HepG2 (cell line): Measurements from ENCODE around the gene FAM20A. TPM values are rescaled to one million over a fixed set of nuclear protein-coding genes. Genes with fewer than 3 reads are reported as not detected.

Source experiments
- ATAC-seq: fragments of 200-7000 bp; cut with Tn5 transposase; 3 replicates; pipeline ENCODE4 v1.9.1; 2020; ENCODE audit warnings: mild to moderate bottlenecking, moderate library complexity
- BruUV-seq: library from RNA; stranded (reverse); fragments of 400-500 nt; replicated peaks from 2 replicates; lab custom pipeline; 2021; lab: Mats Ljungman, UMichigan
- CTCF ChIA-PET: fragments of 300-600 bp; formaldehyde crosslinking; extraction: SDS; loops from one replicate; lab custom pipeline; 2021; ENCODE audit warnings: low total read pairs, inconsistent platforms, low intra/inter-chr PET ratio; lab: Yijun Ruan, JAX
- POLR2A ChIA-PET: fragments of 350-600 bp; sonication (Branson Sonifier 250); formaldehyde crosslinking; loops from one replicate; lab custom pipeline; 2020; ENCODE audit warnings: antibody characterized with exemption, inconsistent platforms; lab: Yijun Ruan, JAX
- DNase-seq: peaks from one replicate; pipeline ENCODE4 v3.0.0-alpha.2; 2015; ENCODE audit warnings: low spot score
- FAIRE-seq: peaks from 3 replicates; lab custom pipeline; 2011; peaks lifted over from hg19 to GRCh38; lab: Jason Lieb, UNC
- H2AFZ ChIP-seq: one replicate; pipeline ENCODE4 v1.6.1; 2011; ENCODE audit warnings: low read length, inconsistent platforms
- H3K27ac ChIP-seq: fragments of 300-600 bp; 3 replicates; pipeline ENCODE4 v1.8.0; 2011; ENCODE audit warnings: mixed run types, mild to moderate bottlenecking, mixed read lengths, low read length, inconsistent platforms; ENCODE audit not compliant: insufficient read depth; ENCODE audit errors: extremely low read length
- H3K27me3 ChIP-seq, 2 experiments: fragments of 200-600 bp in 1 of 2; 2 replicates in 1 of 2; 3 replicates in 1 of 2; pipeline versions ENCODE4 v1.6.0 to v1.8.0; 2011; ENCODE audit warnings: low read length in 2 of 2, mild to moderate bottlenecking in 2 of 2, moderate library complexity in 2 of 2, inconsistent platforms in 1 of 2; ENCODE audit not compliant: insufficient read depth in 2 of 2, control insufficient read depth in 1 of 2
- H3K36me3 ChIP-seq, 2 experiments: fragments of 200-600 bp in 1 of 2; replicated peaks in 1 of 2; 2 replicates in 1 of 2; 3 replicates in 1 of 2; pipeline versions ENCODE4 v1.5.1 to v1.8.0; 2011; ENCODE audit warnings: low read length in 2 of 2, inconsistent platforms in 1 of 2; ENCODE audit not compliant: insufficient read depth in 2 of 2, control insufficient read depth in 1 of 2
- H3K4me1 ChIP-seq: 2 replicates; pipeline ENCODE4 v1.5.1; 2012; ENCODE audit warnings: low read length, inconsistent platforms; ENCODE audit not compliant: insufficient read depth
- H3K4me2 ChIP-seq: 2 replicates; pipeline ENCODE4 v1.6.0; 2011; ENCODE audit warnings: low read depth, low read length, inconsistent platforms
- H3K4me3 ChIP-seq, 3 experiments: fragments of 200-600 bp in 1 of 3; sonication (generic), shearing (Covaris generic) in 1 of 3; replicated peaks in 1 of 3; 2 replicates each; pipeline ENCODE4 v1.5.1; 2011 to 2016; ENCODE audit warnings: low read length in 3 of 3, inconsistent platforms in 2 of 3, low read depth in 2 of 3, mild to moderate bottlenecking in 2 of 3, control low read depth in 1 of 3, mixed read lengths in 1 of 3; ENCODE audit not compliant: insufficient read depth in 1 of 3
- H3K79me2 ChIP-seq: one replicate; pipeline ENCODE4 v1.6.1; 2011; ENCODE audit warnings: low read length, inconsistent platforms; ENCODE audit not compliant: insufficient read depth
- H3K9ac ChIP-seq: 2 replicates; pipeline ENCODE4 v1.6.0; 2011; ENCODE audit warnings: mild to moderate bottlenecking, low read depth, low read length, inconsistent platforms; ENCODE audit not compliant: insufficient read depth
- H3K9me3 ChIP-seq: 2 replicates; pipeline ENCODE4 v1.5.1; 2012; ENCODE audit warnings: mild to moderate bottlenecking, low read length
- H4K20me1 ChIP-seq: 2 replicates; pipeline ENCODE4 v1.6.0; 2011; ENCODE audit warnings: inconsistent platforms, mild to moderate bottlenecking, low read length, moderate library complexity; ENCODE audit not compliant: insufficient read depth
- CREBL2 ChIP-seq: sonication (generic); formaldehyde crosslinking; IDR thresholded peaks from 2 replicates; pipeline ENCODE4 v1.8.1; 2023; ENCODE audit warnings: missing genetic modification reagents, mild to moderate bottlenecking, borderline replicate concordance
- DMTF1 ChIP-seq: sonication (generic); formaldehyde crosslinking; IDR thresholded peaks from 2 replicates; pipeline ENCODE4 v1.4.0; 2020; ENCODE audit warnings: mild to moderate bottlenecking, missing genetic modification reagents
- MAFK ChIP-seq, 2 experiments: IDR thresholded peaks in 1 of 2; conservative IDR thresholded peaks in 1 of 2; 2 replicates each; pipeline ENCODE4 v1.6.1; 2011; ENCODE audit warnings: improper control_type of control experiment in 2 of 2, low read length in 2 of 2
- MEF2D ChIP-seq: sonication (generic); formaldehyde crosslinking; IDR thresholded peaks from 2 replicates; pipeline ENCODE4 v1.5.1; 2020; ENCODE audit warnings: mild to moderate bottlenecking, missing genetic modification reagents
- POLR2A ChIP-seq, 2 experiments: IDR thresholded peaks; 2 replicates each; pipeline ENCODE4 v1.6.1; 2011; ENCODE audit warnings: low read depth in 2 of 2, low read length in 2 of 2, mild to moderate bottlenecking in 1 of 2, moderate library complexity in 1 of 2; ENCODE audit not compliant: insufficient read depth in 1 of 2
- ZFP37 ChIP-seq: sonication (generic); formaldehyde crosslinking; IDR thresholded peaks from 2 replicates; pipeline ENCODE4 v1.4.0; 2020; ENCODE audit warnings: missing genetic modification reagents, borderline replicate concordance
- ZMYM3 ChIP-seq: sonication (generic); formaldehyde crosslinking; IDR thresholded peaks from 2 replicates; pipeline ENCODE4 v1.5.1; 2020; ENCODE audit warnings: mild to moderate bottlenecking, missing genetic modification reagents
- ZNF180 ChIP-seq: sonication (generic); formaldehyde crosslinking; IDR thresholded peaks from 2 replicates; pipeline ENCODE4 v1.4.0; 2020; ENCODE audit warnings: low read depth, missing genetic modification reagents, borderline replicate concordance
- ZNF343 ChIP-seq: sonication (generic); formaldehyde crosslinking; IDR thresholded peaks from 2 replicates; pipeline ENCODE4 v1.4.0; 2020; ENCODE audit warnings: mild to moderate bottlenecking, missing genetic modification reagents
- ZNF607 ChIP-seq: sonication (generic); formaldehyde crosslinking; IDR thresholded peaks from 2 replicates; pipeline ENCODE4 v1.5.1; 2020; ENCODE audit warnings: missing genetic modification reagents, mild to moderate bottlenecking, borderline replicate concordance
- ZNF770 ChIP-seq: sonication (generic); formaldehyde crosslinking; IDR thresholded peaks from 2 replicates; pipeline ENCODE4 v1.5.0; 2020; ENCODE audit warnings: mild to moderate bottlenecking, missing genetic modification reagents
- ZNF772 ChIP-seq: sonication (generic); formaldehyde crosslinking; IDR thresholded peaks from 2 replicates; pipeline ENCODE4 v1.5.0; 2020; ENCODE audit warnings: mild to moderate bottlenecking, missing genetic modification reagents
- ZNF792 ChIP-seq: IDR thresholded peaks from 2 replicates; pipeline ENCODE4 v1.6.1; 2016
- ZSCAN31 ChIP-seq: sonication (generic); formaldehyde crosslinking; IDR thresholded peaks from 2 replicates; pipeline ENCODE4 v1.5.0; 2020; ENCODE audit warnings: low read depth, mild to moderate bottlenecking, missing genetic modification reagents
- ZXDC ChIP-seq: sonication (generic); formaldehyde crosslinking; IDR thresholded peaks from 2 replicates; pipeline ENCODE4 v1.5.0; 2020; ENCODE audit warnings: mild to moderate bottlenecking, missing genetic modification reagents
- whole genome bisulfite sequencing: methylation state at CpG from one replicate; pipeline ENCODE4 v1.1.6; 2017; ENCODE audit warnings: low lambda C conversion rate; 5-methylcytosine and 5-hydroxymethylcytosine counted together
- in situ Hi-C: cut with HindIII; loops from 2 replicates; pipeline ENCODE4 v1.10.0; 2017; ENCODE audit warnings: low pct_unique_long_range_greater_than_20kb; ENCODE audit not compliant: extremely low pct_ligation_motif_present
- intact Hi-C: fragments of 100-400 bp; cut with micrococcal nuclease; formaldehyde crosslinking; loops from one replicate; pipeline ENCODE4 v1.10.0; 2022; ENCODE audit not compliant: unreplicated experiment
- polyA plus RNA-seq, 8 experiments: library from polyadenylated mRNA; depleted of rRNA in 3 of 8; stranded (reverse) in 7 of 8; unstranded in 1 of 8; fragments of >200 nt; fragmentation: Illumina TruSeq in 4 of 8; extraction: Trizol in 4 of 8; gene quantifications; 2 replicates each; pipeline versions ENCODE4 v1.2.1 to v1.2.3, GENCODE V29; 2011 to 2016; ENCODE audit warnings: low read depth in 4 of 8, missing spikeins in 1 of 8, mixed read lengths in 1 of 8; ENCODE audit not compliant: insufficient read depth in 1 of 8
- total RNA-seq, 5 experiments: library from RNA; depleted of rRNA; stranded (reverse); fragments of >200 nt; fragmentation: Illumina TruSeq; extraction: Trizol; gene quantifications; 2 replicates each; pipeline ENCODE4 v1.2.3, GENCODE V29; 2016; ENCODE audit warnings: low read depth in 1 of 5

The FAM20A gene
- total and polyA plus RNA-seq, 2 of the 13 experiments (the other 11 are each of a cell fraction or from before 2014, with no cell fraction given), result 9.3 to 20.7 TPM

GRCh38 chr17:68560966-68561720, 40.0 kb downstream of the FAM20A start:
- no peak for FAIRE-seq
- no peaks in the 10 kb centered on the region for H3K9me3 ChIP-seq
- H4K20me1 ChIP-seq, result no peaks in the 10 kb centered on the region
- no peaks in the 10 kb centered on the region for H3K4me1 ChIP-seq
- ChIA-PET POLR2A (no interaction called here), CTCF (no interaction called here)
- no peaks in the 10 kb centered on the region for H3K36me3 ChIP-seq
- intact Hi-C loops, result no loop called here
- H3K27me3 ChIP-seq, result no peaks in the 10 kb centered on the region
- H3K4me3 ChIP-seq, result no peak overlapping the region
- H3K4me2 ChIP-seq, result no peak overlapping the region
- no peak overlapping the region for H3K9ac ChIP-seq
- BruUV-seq, result no TSS peak
- no peak for ATAC-seq
- no peak for TF ChIP-seq POLR2A (IDR thresholded peaks at IDR 0.05; ENCODE audit: insufficient read depth in 1 of 2, low read depth in 2 of 2, low read length in 2 of 2)
- TF ChIP-seq ZNF343 (CRISPR knock-in tag), result no peak
- TF ChIP-seq DMTF1 (CRISPR knock-in tag), result no peak
- no peak for TF ChIP-seq ZSCAN31
- TF ChIP-seq MAFK (conservative IDR thresholded peaks at IDR 0.05 in 1 of 2, IDR thresholded peaks at IDR 0.05 in 1 of 2; ENCODE audit: low read length in 2 of 2), result no peak
- no peak for TF ChIP-seq ZMYM3 (CRISPR knock-in tag)
- TF ChIP-seq ZNF180 (CRISPR knock-in tag), result no peak
- no peak for TF ChIP-seq ZNF772
- no peak for TF ChIP-seq ZNF792 (CRISPR knock-in tag)
- TF ChIP-seq ZNF770 (CRISPR knock-in tag), result no peak
- TF ChIP-seq ZFP37 (CRISPR knock-in tag), result no peak
- TF ChIP-seq MEF2D (CRISPR knock-in tag), result no peak
- no peak for TF ChIP-seq ZNF607
- TF ChIP-seq ZXDC (CRISPR knock-in tag), result no peak
- TF ChIP-seq CREBL2 (CRISPR knock-in tag), result no peak
- H3K79me2 ChIP-seq, result no peaks in the 10 kb centered on the region
- no peak overlapping the region for H2AFZ ChIP-seq
- 93% methylated on average over 3 of the region's 3 CpGs for WGBS
- no peak for DNase-seq
- in situ Hi-C loops, result no loop called here
- no peak overlapping the region for H3K27ac ChIP-seq
